Lower lobe of right lung (tissue), 2 donors: Measurements from ENCODE around the gene FBN3. TPM values are rescaled to one million over a fixed set of nuclear protein-coding genes. Genes with fewer than 3 reads are reported as not detected.

Experiments
- ATAC-seq, 2 donors: fragments of 200-7000 bp; cut with Tn5 transposase; one replicate each; pipeline ENCODE4 v1.9.1; 2020 to 2022; ENCODE audit warnings: mild to moderate bottlenecking in 2 of 2, moderate library complexity in 2 of 2
- DNase-seq: peaks from one replicate; pipeline ENCODE4 v3.0.0-alpha.2; 2020
- H3K27ac ChIP-seq: fragments of 200-600 bp; one replicate; pipeline ENCODE4 v1.8.0; 2022
- H3K27me3 ChIP-seq: fragments of 200-600 bp; one replicate; pipeline ENCODE4 v1.8.0; 2022; ENCODE audit warnings: low read depth
- H3K36me3 ChIP-seq: fragments of 200-600 bp; one replicate; pipeline ENCODE4 v1.8.0; 2022; ENCODE audit warnings: mild to moderate bottlenecking
- H3K4me1 ChIP-seq: fragments of 200-600 bp; one replicate; pipeline ENCODE4 v1.8.0; 2022
- H3K4me3 ChIP-seq: fragments of 200-600 bp; one replicate; pipeline ENCODE4 v1.8.0; 2022; ENCODE audit warnings: mild to moderate bottlenecking
- H3K9me3 ChIP-seq: fragments of 200-600 bp; one replicate; pipeline ENCODE4 v1.8.0; 2022
- intact Hi-C: fragments of 100-400 bp; cut with DNase I; formaldehyde crosslinking; loops from one replicate; pipeline ENCODE4 v1.11.0; 2022
- total RNA-seq: library from RNA; stranded (reverse); fragmentation: NEBNext Ultra II Directional; extraction: Animal tissue kit (Norgen Biotek cat#: 25700); gene quantifications from one replicate; pipeline ENCODE4 v1.2.1, GENCODE V29; 2021
- TF ChIP-seq, protein P1 (sequence below): fragments of 200-600 bp; IDR thresholded peaks from one replicate; pipeline ENCODE4 v1.8.0; 2022; ENCODE audit warnings: antibody characterized with exemption, mild to moderate bottlenecking
- donor health status: DM: no; HTN: yes; CAD: no; lungs with severe emphysema.

FBN3 gene
- total RNA-seq, 1 donor from 2014 or later: 7.0 TPM

DNA sequence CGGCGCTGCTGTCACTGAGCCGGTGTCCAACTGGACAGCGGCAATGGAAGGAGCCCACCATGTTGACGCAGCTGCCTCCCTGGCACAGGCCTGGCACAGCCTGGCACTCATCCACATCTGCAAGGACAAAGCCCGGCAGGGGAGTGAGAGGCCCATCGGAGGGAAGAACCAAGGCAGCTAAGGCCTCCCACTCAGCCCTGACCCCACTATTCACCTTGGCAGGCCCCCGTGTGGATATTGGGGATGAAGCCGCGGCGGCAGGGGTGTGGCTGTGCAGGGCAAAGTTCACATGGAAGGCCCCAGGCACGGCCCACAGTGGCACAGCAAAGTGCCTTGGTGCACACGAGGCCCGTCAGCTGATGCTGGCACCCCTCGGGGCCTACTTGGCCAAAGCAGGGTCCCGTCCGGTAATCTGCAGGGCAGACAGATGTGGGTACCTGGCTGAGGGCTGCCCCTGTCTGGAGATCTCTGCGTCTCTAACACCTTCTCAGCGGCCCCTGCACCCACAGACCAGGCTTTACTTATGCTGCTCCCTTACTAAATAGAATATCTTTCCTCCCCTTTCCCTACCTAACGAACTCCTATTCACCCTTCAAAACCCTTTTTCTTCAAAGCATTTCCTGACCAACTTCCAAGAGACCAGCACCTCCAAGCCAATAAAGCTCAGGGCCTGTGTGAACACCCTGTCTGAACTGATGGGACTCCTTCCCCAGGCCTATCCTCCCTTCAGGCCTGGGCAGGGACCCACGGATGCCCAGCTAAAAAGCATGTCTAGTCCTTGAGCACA, 7.5 kb downstream of the FBN3 start:
- no peak overlapping the region for H3K4me3 ChIP-seq

DNA sequence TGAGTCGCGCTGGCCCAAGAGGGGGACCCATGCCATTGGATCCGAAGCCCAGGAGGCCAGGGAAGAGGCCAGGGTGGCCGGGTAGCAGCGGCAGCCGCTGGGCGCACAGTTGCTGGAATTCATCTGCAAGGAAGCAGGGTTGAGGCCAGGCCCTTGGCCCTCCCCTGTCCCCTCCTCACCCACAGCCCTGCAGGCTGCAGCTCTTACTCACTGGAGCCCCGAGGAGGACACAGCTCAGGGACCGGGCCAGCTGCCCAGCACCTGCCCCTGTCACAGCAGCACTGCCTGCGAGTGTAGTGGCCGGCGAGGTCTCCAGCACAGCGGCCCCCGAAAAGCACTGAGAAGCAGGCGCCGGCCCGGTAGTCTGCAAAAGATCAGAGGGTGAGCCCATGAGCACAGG, 11.2 kb downstream of the FBN3 start:
- Histone ChIP-seq H3K36me3 (no peaks in the 10 kb centered on the region), H3K27me3 (no peaks in the 10 kb centered on the region), H3K27ac (no peak overlapping the region), H3K4me3 (no peak overlapping the region), H3K4me1 (peaks cover 7% of the 10 kb centered on the region), H3K9me3 (no peaks in the 10 kb centered on the region)
- DNase-seq (no peak), ATAC-seq (no peak)
- TF ChIP-seq, protein P1, sequence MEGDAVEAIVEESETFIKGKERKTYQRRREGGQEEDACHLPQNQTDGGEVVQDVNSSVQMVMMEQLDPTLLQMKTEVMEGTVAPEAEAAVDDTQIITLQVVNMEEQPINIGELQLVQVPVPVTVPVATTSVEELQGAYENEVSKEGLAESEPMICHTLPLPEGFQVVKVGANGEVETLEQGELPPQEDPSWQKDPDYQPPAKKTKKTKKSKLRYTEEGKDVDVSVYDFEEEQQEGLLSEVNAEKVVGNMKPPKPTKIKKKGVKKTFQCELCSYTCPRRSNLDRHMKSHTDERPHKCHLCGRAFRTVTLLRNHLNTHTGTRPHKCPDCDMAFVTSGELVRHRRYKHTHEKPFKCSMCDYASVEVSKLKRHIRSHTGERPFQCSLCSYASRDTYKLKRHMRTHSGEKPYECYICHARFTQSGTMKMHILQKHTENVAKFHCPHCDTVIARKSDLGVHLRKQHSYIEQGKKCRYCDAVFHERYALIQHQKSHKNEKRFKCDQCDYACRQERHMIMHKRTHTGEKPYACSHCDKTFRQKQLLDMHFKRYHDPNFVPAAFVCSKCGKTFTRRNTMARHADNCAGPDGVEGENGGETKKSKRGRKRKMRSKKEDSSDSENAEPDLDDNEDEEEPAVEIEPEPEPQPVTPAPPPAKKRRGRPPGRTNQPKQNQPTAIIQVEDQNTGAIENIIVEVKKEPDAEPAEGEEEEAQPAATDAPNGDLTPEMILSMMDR: no peak
- intact Hi-C loops: no loop called here

More for the DNA sequence above, 7.5 kb downstream of the FBN3 start:
- ATAC-seq: no peak
- TF ChIP-seq, protein P1: no peak
- Histone ChIP-seq H3K9me3 (no peaks in the 10 kb centered on the region), H3K27ac (no peak overlapping the region), H3K4me1 (peaks cover 9% of the 10 kb centered on the region), H3K36me3 (no peaks in the 10 kb centered on the region), H3K27me3 (peaks cover 7% of the 10 kb centered on the region)
- intact Hi-C loops: no loop called here
- DNase-seq: no peak

DNA sequence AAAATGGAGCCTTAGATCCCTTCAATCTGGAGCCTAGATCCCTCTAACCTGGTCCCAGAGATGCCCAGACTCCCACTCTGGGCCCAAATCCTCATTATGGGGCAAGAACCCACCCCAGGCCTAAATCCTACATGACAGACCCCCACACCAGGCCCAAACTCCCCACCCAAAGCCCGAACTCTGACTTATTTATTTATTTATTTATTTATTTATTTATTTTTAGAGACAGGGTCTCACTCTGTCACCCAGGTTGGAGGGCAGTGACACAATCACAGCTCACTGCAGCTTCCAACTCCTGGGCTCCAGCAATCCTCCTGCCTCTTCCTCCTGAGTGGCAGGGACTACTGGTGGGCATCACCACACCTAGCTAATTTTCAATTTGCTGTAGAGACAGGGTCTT, 12.0 kb downstream of the FBN3 start:
- intact Hi-C loops: no loop called here
- H3K36me3 ChIP-seq: no peaks in the 10 kb centered on the region
- no peaks in the 10 kb centered on the region for H3K9me3 ChIP-seq
- no peaks in the 10 kb centered on the region for H3K27me3 ChIP-seq
- H3K27ac ChIP-seq: no peak overlapping the region
- DNase-seq (no peak), ATAC-seq (no peak)
- TF ChIP-seq, protein P1: no peak
- H3K4me3 ChIP-seq: no peak overlapping the region
- H3K4me1 ChIP-seq: peaks cover 7% of the 10 kb centered on the region

DNA sequence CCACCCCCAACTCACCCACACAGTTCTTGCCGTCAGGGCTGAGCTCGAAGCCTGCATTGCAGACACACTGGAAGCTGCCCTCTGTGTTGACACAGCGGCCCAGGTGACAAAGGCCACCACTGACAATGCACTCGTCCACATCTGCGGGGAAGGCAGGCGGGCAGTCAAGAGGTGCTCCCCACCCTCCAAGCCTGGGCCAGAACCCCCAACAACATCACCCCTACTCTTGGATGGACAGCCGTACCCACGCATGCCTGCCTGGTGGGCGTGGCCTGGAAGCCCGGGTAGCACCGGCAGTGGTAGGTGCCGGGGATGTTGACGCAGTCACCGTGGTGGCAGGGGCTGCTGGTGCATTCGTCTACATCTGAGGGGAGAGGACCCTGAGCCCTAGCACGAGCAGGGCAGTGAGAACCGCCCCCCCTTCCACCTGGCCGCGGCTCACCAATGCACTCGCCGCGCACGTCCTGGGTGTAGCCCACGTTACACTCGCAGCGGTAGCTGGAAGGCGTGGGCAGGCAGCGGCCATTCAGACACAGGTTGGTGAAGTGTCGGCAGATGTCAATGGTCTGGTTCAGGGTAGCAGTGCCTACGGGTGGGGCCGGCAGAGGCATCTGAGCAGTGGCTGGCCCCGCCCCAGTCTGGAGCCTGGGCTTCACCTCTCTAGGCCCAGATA, 13.3 kb downstream of the FBN3 start:
- Histone ChIP-seq H3K27me3 (no peaks in the 10 kb centered on the region), H3K27ac (no peak overlapping the region), H3K36me3 (no peaks in the 10 kb centered on the region), H3K4me1 (peaks cover 7% of the 10 kb centered on the region), H3K9me3 (no peaks in the 10 kb centered on the region), H3K4me3 (no peak overlapping the region)
- DNase-seq (no peak), ATAC-seq (peak in 1 of 2 donors; percentile 22)
- intact Hi-C loops: no loop called here
- TF ChIP-seq, protein P1: no peak

DNA sequence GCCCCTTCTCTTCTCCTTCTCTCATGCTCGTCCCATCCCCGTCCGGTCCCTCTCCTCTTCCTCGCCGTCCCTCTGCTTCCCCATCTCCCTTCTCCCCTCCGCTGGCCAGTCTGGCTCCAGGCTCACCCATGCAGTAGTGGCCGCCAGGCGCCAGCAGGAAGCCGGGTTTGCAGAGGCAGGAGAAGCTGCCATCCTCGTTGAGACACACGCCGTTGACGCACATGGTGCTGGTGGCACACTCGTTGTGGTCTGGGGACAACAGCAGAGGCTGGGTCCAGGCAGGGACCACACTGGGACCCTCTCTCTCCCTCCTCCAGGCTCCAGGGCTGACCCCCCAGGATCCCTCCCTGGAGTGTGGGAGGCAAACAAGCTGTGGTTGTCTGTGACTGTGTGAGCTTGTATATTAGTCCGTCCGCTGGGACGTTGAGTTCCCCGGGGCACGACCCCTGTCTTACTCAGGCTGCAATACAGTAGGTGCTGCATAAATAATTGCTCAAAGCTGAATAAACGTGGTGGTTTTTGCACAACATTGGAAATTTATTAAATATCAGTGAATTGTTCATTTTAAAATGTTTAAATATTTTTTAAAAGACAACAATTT, 16.4 kb downstream of the FBN3 start:
- DNase-seq (no peak), ATAC-seq (no peak)
- H3K4me1 ChIP-seq: no peaks in the 10 kb centered on the region
- H3K27ac ChIP-seq: no peak overlapping the region
- no peaks in the 10 kb centered on the region for H3K9me3 ChIP-seq
- H3K36me3 ChIP-seq: no peaks in the 10 kb centered on the region
- H3K27me3 ChIP-seq: no peaks in the 10 kb centered on the region
- intact Hi-C loops: no loop called here
- TF ChIP-seq, protein P1: no peak
- H3K4me3 ChIP-seq: no peak overlapping the region
